SW 1271 (cell line): ENCODE results near the gene MXRA7.

Experiments used
- DNase-seq, 2 experiments: peaks; one replicate each; lab custom pipeline; 2025; lab: John Stamatoyannopoulos, UW

Gene MXRA7

GRCh38 chr17:76677406-76677805 lies 33.4 kb downstream of the MXRA7 start:
- no peak for DNase-seq

DNA sequence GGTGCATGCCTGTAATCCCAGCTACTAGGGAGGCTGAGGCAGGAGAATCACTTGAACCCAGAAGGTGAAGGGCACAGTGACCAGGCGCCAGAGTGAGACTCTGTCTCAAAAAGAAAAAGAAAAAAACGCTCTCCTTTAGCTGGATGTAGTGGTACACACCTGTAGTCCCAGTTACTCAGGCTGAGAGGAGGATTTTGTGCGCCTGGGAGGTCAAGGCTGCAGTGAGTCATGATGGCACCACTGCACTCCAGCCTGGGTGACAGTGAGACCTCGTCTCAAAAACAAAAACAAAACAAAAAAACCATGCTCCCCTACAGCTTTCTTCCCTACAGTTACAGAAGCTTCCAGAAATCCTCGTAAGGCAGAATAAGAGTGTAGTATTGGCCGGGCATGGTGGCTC lies 34.1 kb downstream of the MXRA7 start:
- no peak for DNase-seq

DNA sequence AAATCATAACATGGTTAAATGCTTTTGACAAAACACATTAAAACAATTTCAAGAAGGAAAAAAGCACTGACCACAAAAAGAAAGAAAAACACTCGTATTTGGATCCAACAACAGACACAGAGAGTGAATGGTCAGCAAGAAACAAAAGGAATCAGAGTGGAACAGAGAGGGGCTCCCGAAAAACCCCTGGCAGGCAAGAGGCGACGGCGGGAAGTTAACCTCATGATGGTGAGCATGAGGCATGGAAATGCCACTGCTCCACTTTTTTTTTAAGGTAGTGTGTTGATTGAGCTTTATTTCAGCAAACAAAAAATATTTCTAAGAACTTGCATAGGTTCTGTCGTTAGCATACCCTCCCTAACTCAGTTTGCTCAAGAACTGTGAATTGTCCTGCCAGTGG lies 35.1 kb downstream of the MXRA7 start:
- DNase-seq = no peak

DNA sequence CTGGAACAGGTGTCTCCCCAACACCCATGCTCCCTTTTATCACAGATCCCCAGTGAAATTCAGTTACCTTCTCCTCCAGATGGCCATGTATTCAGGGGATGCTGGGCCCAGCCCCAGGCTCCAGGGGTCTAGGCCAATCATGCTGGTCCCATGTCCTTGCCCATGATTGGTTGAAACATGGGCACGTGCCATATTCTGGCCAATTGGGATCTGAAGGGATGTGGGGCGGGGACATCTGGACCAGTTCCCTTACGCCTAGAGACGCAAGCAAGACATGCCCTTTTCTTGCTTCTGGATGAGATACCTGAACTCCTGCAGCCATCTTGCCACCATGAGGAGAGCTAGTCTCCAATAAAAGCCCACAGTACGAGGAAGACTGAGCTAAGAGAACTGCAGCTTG lies 36.2 kb downstream of the MXRA7 start:
- no peak for DNase-seq

DNA sequence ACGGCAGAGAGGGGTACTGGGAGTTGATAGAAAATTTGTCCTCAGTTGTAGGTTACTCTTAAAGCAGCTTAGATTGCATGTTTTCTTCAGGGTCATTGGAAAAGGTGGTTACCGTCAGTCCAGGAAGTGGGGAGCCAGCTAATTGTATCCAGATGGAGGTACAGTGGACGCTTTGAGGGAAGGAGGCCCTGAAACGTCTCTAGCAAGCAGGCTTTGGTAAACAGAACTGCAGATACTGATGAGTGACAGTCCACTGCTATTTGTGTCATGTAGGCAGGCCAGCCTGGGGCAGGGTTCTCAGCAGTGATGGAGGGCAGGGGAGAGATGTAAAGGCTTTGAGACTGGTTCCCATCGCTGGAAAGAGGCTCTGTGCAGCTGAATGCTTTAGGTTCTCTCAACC lies 37.0 kb downstream of the MXRA7 start:
- no peak for DNase-seq

- DNase-seq = no peak
Observed at GRCh38 chr17:76672892-76673291, 37.9 kb downstream of the MXRA7 start.

GRCh38 chr17:76672270-76672851 lies 38.4 kb downstream of the MXRA7 start:
- no peak for DNase-seq

DNA sequence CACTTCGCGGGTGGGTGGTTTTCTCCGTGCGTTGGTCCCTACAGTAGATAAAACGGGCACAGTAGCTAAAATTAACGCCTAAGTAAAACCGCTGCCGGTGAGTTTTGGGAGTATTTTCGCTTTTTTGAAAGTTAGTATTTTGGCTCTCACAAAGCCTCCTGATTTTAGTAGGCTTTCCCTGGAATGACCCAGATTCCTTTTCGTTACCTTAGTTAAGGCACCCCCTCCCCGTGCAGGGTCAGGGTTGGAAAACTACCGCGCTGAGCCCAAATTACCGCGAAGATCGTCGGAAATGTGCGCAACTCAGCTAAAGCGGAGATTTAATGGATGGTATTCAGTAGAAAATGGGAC lies 38.9 kb downstream of the MXRA7 start:
- no peak for DNase-seq

- DNase-seq = peak; percentile 98 to 99
Observed at GRCh38 chr17:76671123-76671911, 39.4 kb downstream of the MXRA7 start.

DNA sequence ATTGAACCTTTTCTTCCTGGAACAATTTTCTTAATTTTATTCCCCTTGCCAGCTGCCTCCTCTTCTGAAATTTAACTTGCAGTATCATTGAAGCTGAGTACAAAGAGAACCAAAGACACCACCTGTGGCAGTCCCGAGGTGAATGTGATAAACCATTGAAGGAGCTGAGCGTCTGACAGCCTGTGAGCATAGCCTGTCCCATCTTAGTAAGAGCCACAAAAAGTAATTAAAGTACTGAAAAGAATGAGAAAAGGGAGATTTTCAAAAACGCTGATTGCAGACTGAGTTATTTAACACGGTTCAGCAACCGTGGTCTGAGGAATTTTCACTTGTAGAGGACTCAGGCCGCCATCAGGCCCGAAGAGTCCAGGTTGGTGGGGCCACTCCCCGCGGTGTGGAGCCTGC lies 40.0 kb downstream of the MXRA7 start:
- no peak for DNase-seq

DNA sequence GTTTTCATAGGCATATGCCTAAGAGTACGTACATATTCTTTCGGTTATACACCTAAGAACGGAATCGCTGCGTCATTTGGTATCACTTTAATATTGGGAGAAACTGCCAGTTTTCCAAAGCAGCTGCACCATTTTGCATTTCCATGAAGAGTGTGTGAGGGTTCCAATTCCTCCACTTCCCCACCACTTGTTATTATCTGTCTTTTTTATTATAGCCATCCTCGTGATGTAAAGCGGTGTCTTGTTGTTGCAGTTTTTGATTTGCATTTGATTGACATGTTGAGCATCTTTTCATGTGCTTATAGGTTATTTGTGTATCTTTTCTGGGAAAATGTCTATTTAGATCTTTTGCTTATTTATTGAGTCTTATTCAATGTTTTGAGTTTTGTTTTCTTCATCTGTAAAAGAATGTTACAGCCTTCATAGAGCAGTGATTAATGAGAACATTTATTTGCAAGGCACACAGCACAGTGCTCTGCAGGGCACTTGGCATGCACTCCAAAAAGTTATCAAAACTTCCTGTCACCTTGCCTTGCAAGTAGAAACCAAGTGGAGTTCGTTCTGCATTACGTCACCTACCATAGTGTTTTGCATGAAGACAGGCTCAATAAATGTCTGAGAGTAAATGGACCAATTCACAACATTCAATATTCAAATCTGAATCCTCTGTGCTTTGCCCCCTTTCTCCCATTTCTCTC lies 40.6 kb downstream of the MXRA7 start:
- no peak for DNase-seq

DNA sequence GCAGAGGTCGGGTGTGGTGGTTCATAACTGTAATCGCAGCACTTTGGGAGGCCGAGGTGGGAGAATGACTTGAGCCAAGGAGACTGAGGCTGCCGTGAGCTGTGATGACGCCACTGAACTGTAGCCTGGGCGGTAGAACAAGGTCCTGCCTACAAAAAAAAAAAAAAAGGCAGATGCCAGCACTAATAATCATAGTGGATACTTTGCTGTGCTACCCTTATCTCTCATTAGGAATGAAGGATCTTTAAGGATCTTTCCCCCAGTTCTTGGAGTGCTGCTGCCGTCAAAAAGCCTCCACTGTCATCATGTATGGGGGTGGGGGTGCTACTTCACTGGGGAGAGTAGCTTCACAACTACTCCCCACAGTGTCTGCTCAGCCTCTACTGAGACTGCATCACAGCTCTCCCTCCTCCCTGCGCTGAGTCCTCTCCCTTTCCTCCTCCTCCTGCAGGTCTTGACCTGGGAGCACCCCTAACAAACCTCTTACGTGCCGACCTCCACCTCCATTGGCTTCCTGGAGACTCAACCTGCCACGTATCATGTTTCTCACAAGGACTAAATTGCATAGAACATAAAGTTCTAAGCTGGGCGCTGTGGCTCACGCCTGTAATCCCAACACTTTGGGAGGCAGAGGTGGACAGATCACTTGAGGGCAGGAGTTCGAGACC lies 42.8 kb downstream of the MXRA7 start:
- DNase-seq = no peak

GRCh38 chr17:76667491-76667755 lies 43.3 kb downstream of the MXRA7 start:
- no peak for DNase-seq

DNA sequence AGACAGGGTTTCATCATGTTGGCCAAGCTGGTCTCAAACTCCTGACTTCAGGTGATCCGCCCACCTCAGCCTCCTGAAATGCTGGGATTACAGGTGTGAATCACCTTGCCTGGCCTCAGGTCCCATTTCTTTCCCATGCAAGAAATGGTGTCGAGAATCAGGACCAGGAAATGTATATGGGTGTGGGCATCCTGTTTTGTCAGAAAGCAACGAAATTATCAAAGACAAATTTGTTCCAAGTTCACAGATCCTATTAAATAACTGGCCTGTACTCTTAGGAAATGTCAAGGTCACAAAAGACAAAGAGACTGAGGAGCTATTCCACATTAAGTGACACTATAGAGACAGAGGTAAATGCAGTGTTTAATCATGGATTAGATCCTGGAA lies 50.1 kb downstream of the MXRA7 start:
- DNase-seq = no peak

DNA sequence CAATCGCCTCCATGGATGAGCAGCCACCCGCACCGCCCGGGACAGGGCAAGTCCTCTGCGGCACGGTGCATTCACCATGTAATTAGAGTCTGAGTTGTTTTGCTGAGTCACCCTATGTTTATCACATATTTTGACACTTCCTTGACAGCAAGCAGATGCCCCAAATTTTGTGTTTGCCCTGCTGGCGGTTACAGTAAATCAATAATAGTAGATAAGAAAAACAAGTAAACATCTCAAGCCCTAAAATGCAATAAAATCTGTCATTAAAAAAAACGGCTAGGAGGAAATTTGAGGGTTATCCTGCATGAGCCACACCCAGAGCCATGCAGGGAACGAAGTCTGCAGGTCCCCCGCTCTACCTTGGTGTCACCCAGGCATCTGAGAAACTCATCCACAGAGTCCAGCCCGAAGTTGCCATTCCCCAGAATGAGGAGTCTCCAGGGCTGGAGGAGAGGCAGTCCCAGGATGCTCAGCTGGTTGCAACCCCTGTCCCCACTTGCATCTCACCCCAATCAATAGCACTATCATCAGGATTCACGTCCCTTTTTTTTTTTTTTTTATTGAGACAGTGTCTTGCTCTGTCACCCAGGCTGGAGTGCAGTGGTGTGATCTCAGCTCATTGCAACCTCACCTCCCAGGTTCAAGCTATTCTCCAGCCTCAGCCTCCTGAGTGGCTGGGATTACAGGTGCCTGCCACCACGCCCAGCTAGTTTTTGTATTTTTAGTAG lies 50.7 kb downstream of the MXRA7 start:
- DNase-seq = no peak

DNA sequence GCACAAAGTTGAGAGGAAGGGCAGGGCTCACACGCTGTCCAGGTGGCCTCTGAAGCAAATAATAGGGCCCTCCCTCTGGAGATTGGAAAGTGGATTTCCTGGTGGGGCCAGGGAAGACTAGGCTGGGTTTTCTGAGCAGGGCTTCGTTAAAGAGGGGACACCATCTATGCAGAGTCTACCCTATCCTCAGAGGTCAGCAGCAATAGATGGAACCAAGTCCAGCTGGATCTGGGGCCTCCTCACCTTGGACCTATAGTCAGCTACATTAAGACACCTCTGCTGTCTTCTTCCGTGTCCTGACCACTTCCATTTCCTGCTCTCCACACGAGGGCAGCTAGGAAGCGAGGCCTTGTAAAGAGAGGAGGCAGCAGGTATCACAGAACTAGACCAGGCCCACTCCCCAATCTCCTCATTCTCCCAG lies 52.5 kb downstream of the MXRA7 start:
- no peak for DNase-seq

GRCh38 chr17:76657505-76658241 lies 53.1 kb downstream of the MXRA7 start:
- DNase-seq = no peak

DNA sequence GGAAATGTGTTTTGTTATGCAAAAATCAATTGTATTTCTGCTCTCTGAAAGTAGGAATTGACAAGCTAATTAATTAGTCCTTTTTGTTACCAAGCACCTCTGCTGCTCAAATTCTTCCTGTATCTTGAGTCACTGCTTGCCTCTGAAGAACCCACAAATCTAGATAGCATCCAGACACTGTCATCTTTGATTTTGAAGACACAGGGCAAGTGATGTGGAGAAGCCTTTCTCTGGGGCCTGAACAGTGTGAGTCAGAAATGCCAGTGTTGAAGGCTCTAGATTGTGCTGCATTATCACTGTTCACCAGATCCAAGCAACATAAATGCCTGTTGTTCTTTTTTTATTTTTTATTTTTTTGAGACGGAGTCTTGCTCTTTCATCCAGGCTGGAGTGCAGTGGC lies 56.4 kb downstream of the MXRA7 start:
- DNase-seq = no peak

GRCh38 chr17:76650504-76650903 lies 60.3 kb downstream of the MXRA7 start:
- DNase-seq = no peak

DNA sequence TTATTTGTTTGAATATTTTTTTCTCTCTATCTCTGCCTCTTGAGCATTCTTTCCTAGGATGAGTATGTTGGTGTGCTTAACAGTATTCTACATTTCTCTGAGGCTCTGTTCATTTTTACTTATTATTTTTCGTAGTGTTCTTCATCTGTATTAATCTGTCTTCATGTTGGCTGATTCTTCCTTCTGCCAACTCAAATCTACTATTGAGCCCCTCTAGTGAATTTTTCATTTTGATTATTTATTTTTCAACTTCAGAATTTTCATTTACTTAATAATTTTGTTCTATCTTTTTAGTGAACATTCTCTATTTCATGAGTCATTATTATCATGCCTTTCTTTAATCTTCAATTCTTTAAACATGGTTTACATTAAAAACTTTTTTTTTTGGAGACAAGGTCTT lies 64.1 kb downstream of the MXRA7 start:
- no peak for DNase-seq

- DNase-seq = no peak
Observed at GRCh38 chr17:76645481-76645880, 65.3 kb downstream of the MXRA7 start.

- DNase-seq = no peak
Observed at GRCh38 chr17:76644995-76645394, 65.8 kb downstream of the MXRA7 start.
